ENCODE measurements around the gene LTB. TPM values are rescaled to one million over a fixed set of nuclear protein-coding genes. Genes with fewer than 3 reads are reported as not detected.

LTB gene
- total and polyA plus RNA-seq, 8 donors, result 1.5 to 13.7 (median 3.4) TPM

GRCh38 chr6:31576897-31577578 lies 5.2 kb downstream of the LTB start:
- H3K36me3 ChIP-seq, result peaks cover 0 to 17% of the 10 kb centered on the region in 2 donors
- TF ChIP-seq, protein P1, sequence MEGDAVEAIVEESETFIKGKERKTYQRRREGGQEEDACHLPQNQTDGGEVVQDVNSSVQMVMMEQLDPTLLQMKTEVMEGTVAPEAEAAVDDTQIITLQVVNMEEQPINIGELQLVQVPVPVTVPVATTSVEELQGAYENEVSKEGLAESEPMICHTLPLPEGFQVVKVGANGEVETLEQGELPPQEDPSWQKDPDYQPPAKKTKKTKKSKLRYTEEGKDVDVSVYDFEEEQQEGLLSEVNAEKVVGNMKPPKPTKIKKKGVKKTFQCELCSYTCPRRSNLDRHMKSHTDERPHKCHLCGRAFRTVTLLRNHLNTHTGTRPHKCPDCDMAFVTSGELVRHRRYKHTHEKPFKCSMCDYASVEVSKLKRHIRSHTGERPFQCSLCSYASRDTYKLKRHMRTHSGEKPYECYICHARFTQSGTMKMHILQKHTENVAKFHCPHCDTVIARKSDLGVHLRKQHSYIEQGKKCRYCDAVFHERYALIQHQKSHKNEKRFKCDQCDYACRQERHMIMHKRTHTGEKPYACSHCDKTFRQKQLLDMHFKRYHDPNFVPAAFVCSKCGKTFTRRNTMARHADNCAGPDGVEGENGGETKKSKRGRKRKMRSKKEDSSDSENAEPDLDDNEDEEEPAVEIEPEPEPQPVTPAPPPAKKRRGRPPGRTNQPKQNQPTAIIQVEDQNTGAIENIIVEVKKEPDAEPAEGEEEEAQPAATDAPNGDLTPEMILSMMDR (IDR thresholded peaks at IDR 0.05), result no peak
- ATAC-seq (no peak), DNase-seq (peak in 1 of 4 donors; percentile 57)
- H3K27me3 ChIP-seq, result peaks cover 0 to 4% of the 10 kb centered on the region in 2 donors
- no peaks in the 10 kb centered on the region for H3K9me3 ChIP-seq
- peaks cover 0 to 64% of the 10 kb centered on the region in 2 donors for H3K4me1 ChIP-seq
- peak overlapping the region in 1 of 2 donors; percentile 56 for H3K4me3 ChIP-seq
- H3K27ac ChIP-seq, result peak overlapping the region in 1 of 2 donors; percentile 13
- intact Hi-C loops (cut with DNase I), result no loop called here

GRCh38 chr6:31575952-31576685 lies 6.1 kb downstream of the LTB start:
- peaks cover 0 to 4% of the 10 kb centered on the region in 2 donors for H3K27me3 ChIP-seq
- peak overlapping the region; percentile 23 to 56 for H3K4me3 ChIP-seq
- intact Hi-C loops (cut with DNase I), result no loop called here
- H3K4me1 ChIP-seq, result peaks cover 0 to 59% of the 10 kb centered on the region in 2 donors
- no peaks in the 10 kb centered on the region for H3K9me3 ChIP-seq
- H3K27ac ChIP-seq, result peak overlapping the region in 1 of 2 donors; percentile 71
- TF ChIP-seq, protein P1 (IDR thresholded peaks at IDR 0.05), result no peak
- peaks cover 0 to 17% of the 10 kb centered on the region in 2 donors for H3K36me3 ChIP-seq
- ATAC-seq (no peak), DNase-seq (peak in 1 of 4 donors; percentile 14)

DNA sequence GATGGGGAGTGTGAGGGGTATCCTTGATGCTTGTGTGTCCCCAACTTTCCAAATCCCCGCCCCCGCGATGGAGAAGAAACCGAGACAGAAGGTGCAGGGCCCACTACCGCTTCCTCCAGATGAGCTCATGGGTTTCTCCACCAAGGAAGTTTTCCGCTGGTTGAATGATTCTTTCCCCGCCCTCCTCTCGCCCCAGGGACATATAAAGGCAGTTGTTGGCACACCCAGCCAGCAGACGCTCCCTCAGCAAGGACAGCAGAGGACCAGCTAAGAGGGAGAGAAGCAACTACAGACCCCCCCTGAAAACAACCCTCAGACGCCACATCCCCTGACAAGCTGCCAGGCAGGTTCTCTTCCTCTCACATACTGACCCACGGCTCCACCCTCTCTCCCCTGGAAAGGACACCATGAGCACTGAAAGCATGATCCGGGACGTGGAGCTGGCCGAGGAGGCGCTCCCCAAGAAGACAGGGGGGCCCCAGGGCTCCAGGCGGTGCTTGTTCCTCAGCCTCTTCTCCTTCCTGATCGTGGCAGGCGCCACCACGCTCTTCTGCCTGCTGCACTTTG lies 6.8 kb downstream of the LTB start, which contains the start of gene TNF:
TSS of gene TNF (plus strand) at position 231 of the 567 bp plus-strand sequence. CDS start at position 408, 177 bp downstream.
- peak within 1 kb of the TSS; percentile 23 to 56 for H3K4me3 ChIP-seq
- peaks cover 0 to 58% of the 10 kb centered on the region in 2 donors for H3K4me1 ChIP-seq
- no peaks in the 10 kb centered on the region for H3K9me3 ChIP-seq
- peak within 1 kb of the TSS in 1 of 2 donors; percentile 71 for H3K27ac ChIP-seq
- peak in 2 of 4 donors; percentile 66 to 81 for DNase-seq
- TF ChIP-seq, protein P1 (IDR thresholded peaks at IDR 0.05), result no peak
- H3K27me3 ChIP-seq, result peaks cover 0 to 4% of the 10 kb centered on the region in 2 donors
- peaks cover 0 to 17% of the 10 kb centered on the region in 2 donors for H3K36me3 ChIP-seq
- peak; percentile 58 for ATAC-seq
- intact Hi-C loops (cut with DNase I), result no loop called here

DNA sequence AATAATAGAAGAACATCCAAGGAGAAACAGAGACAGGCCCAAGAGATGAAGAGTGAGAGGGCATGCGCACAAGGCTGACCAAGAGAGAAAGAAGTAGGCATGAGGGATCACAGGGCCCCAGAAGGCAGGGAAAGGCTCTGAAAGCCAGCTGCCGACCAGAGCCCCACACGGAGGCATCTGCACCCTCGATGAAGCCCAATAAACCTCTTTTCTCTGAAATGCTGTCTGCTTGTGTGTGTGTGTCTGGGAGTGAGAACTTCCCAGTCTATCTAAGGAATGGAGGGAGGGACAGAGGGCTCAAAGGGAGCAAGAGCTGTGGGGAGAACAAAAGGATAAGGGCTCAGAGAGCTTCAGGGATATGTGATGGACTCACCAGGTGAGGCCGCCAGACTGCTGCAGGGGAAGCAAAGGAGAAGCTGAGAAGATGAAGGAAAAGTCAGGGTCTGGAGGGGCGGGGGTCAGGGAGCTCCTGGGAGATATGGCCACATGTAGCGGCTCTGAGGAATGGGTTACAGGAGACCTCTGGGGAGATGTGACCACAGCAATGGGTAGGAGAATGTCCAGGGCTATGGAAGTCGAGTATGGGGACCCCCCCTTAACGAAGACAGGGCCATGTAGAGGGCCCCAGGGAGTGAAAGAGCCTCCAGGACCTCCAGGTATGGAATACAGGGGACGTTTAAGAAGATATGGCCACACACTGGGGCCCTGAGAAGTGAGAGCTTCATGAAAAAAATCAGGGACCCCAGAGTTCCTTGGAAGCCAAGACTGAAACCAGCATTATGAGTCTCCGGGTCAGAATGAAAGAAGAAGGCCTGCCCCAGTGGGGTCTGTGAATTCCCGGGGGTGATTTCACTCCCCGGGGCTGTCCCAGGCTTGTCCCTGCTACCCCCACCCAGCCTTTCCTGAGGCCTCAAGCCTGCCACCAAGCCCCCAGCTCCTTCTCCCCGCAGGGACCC lies 7.8 kb downstream of the LTB start:
- Histone ChIP-seq H3K27me3 (peaks cover 0 to 4% of the 10 kb centered on the region in 2 donors), H3K27ac (peak overlapping the region in 1 of 2 donors; percentile 71), H3K9me3 (no peaks in the 10 kb centered on the region), H3K36me3 (peaks cover 0 to 17% of the 10 kb centered on the region in 2 donors), H3K4me1 (peaks cover 0 to 50% of the 10 kb centered on the region in 2 donors), H3K4me3 (peak overlapping the region in 1 of 2 donors; percentile 56)
- intact Hi-C loops (cut with DNase I), result no loop called here
- no peak for ATAC-seq
- DNase-seq, result no peak
- TF ChIP-seq, protein P1 (IDR thresholded peaks at IDR 0.05), result no peak

Measured in left lung (tissue), 10 donors.